Panc1 (cell line): ENCODE measurements around the gene ZKSCAN2.

Experiments used
- CTCF ChIP-seq: fragments of 450-650 bp; IDR thresholded peaks from 2 replicates; pipeline ENCODE4 v1.5.1; 2017; ENCODE audit warnings: mild to moderate bottlenecking
- POLR2AphosphoS5 ChIP-seq: IDR thresholded peaks from 2 replicates; pipeline ENCODE4 v1.6.1; 2012; ENCODE audit warnings: mild to moderate bottlenecking, low read depth, low read length, moderate library complexity
- REST ChIP-seq, 2 experiments: IDR thresholded peaks; 2 replicates each; pipeline ENCODE4 v1.6.1; 2011 to 2012; ENCODE audit warnings: low read depth in 2 of 2, control low read depth in 1 of 2, low read length in 1 of 2, mild to moderate bottlenecking in 1 of 2, moderate library complexity in 1 of 2; ENCODE audit not compliant: insufficient read depth in 1 of 2
- SIN3A ChIP-seq: IDR thresholded peaks from 2 replicates; pipeline ENCODE4 v1.6.1; 2012; ENCODE audit warnings: low read depth, mild to moderate bottlenecking, low read length, moderate library complexity, borderline replicate concordance; ENCODE audit not compliant: insufficient read depth

- TF ChIP-seq CTCF (no peak), SIN3A (no peak), REST (IDR thresholded peaks at IDR 0.05; ENCODE audit: insufficient read depth in 1 of 2, low read depth in 2 of 2, low read length in 1 of 2) (no peak), POLR2AphosphoS5 (no peak)
These were observed 40.7 kb upstream of the ZKSCAN2 start for GRCh38 chr16:25298165-25298872.
